Measurements from ENCODE around the gene ACVR1.

The ACVR1 gene

GRCh38 chr2:157877761-157878400 lies 1.8 kb upstream of the ACVR1 start:
- ATAC-seq: no peak
- TF ChIP-seq OSR1 (CRISPR knock-in tag; IDR thresholded peaks at IDR 0.05) (no peak), TOX (CRISPR knock-in tag; IDR thresholded peaks at IDR 0.05; ENCODE audit: borderline replicate concordance) (no peak), PPARA (CRISPR knock-in tag; IDR thresholded peaks at IDR 0.05; ENCODE audit: borderline replicate concordance) (no peak), ISL1 (CRISPR knock-in tag; IDR thresholded peaks at IDR 0.05) (no peak), PATZ1 (CRISPR knock-in tag; IDR thresholded peaks at IDR 0.05; ENCODE audit: borderline replicate concordance) (no peak), ZNF8 (CRISPR knock-in tag; IDR thresholded peaks at IDR 0.05) (no peak), RARB (CRISPR knock-in tag; IDR thresholded peaks at IDR 0.05) (no peak), ZFP30 (CRISPR knock-in tag; IDR thresholded peaks at IDR 0.05) (no peak), GLIS3 (CRISPR knock-in tag; IDR thresholded peaks at IDR 0.05) (no peak), ZC3H10 (CRISPR knock-in tag; IDR thresholded peaks at IDR 0.05) (no peak), ZNF565 (CRISPR knock-in tag; conservative IDR thresholded peaks at IDR 0.05; ENCODE audit: low read depth) (no peak)

- no peak for TF ChIP-seq CSDC2 (CRISPR knock-in tag; IDR thresholded peaks at IDR 0.05)
- no peak for TF ChIP-seq TCF4 (CRISPR knock-in tag; IDR thresholded peaks at IDR 0.05; ENCODE audit: borderline replicate concordance)
- TF ChIP-seq OSR1 (CRISPR knock-in tag; IDR thresholded peaks at IDR 0.05): no peak
- no peak for TF ChIP-seq ZNF8 (CRISPR knock-in tag; IDR thresholded peaks at IDR 0.05)
- no peak for TF ChIP-seq ZNF70 (CRISPR knock-in tag; IDR thresholded peaks at IDR 0.05)
- no peak for TF ChIP-seq ISL1 (CRISPR knock-in tag; IDR thresholded peaks at IDR 0.05)
- TF ChIP-seq TOX (CRISPR knock-in tag; IDR thresholded peaks at IDR 0.05; ENCODE audit: borderline replicate concordance): no peak
- TF ChIP-seq ZC3H10 (CRISPR knock-in tag; IDR thresholded peaks at IDR 0.05): no peak
- TF ChIP-seq ZNF565 (CRISPR knock-in tag; conservative IDR thresholded peaks at IDR 0.05; ENCODE audit: low read depth): no peak
- no peak for TF ChIP-seq BACH2 (CRISPR knock-in tag; IDR thresholded peaks at IDR 0.05; ENCODE audit: borderline replicate concordance)
- TF ChIP-seq CREB5 (CRISPR knock-in tag; IDR thresholded peaks at IDR 0.05; ENCODE audit: low read depth): no peak
- TF ChIP-seq GLIS3 (CRISPR knock-in tag; IDR thresholded peaks at IDR 0.05): no peak
- no peak for TF ChIP-seq ZFP30 (CRISPR knock-in tag; IDR thresholded peaks at IDR 0.05)
- TF ChIP-seq TSHZ2 (CRISPR knock-in tag; IDR thresholded peaks at IDR 0.05): no peak
- no peak for TF ChIP-seq ARNTL (CRISPR knock-in tag; IDR thresholded peaks at IDR 0.05; ENCODE audit: borderline replicate concordance, low read depth)
- no peak for TF ChIP-seq PPARA (CRISPR knock-in tag; IDR thresholded peaks at IDR 0.05; ENCODE audit: borderline replicate concordance)
- TF ChIP-seq PATZ1 (CRISPR knock-in tag; IDR thresholded peaks at IDR 0.05; ENCODE audit: borderline replicate concordance): no peak
- TF ChIP-seq SNAI2 (CRISPR knock-in tag; IDR thresholded peaks at IDR 0.05): no peak
- no peak for TF ChIP-seq CSRNP3 (CRISPR knock-in tag; IDR thresholded peaks at IDR 0.05)
- no peak for TF ChIP-seq POU6F1 (CRISPR knock-in tag; IDR thresholded peaks at IDR 0.05; ENCODE audit: borderline replicate concordance, low read depth)
- no peak for ATAC-seq
Measured at GRCh38 chr2:157876786-157877138, 632 bp upstream of the ACVR1 start.

Data from SK-N-SH treated with all-trans-retinoic acid at 6 μM for 48 hours (cell line).